Ammon's horn (tissue), 1 donor: ENCODE data around the gene EFNA4.

ENCODE experiments used
- DNase-seq: peaks from one replicate; pipeline ENCODE4 v3.0.0-alpha.2; 2016; ENCODE audit warnings: low spot score

EFNA4 gene

DNA sequence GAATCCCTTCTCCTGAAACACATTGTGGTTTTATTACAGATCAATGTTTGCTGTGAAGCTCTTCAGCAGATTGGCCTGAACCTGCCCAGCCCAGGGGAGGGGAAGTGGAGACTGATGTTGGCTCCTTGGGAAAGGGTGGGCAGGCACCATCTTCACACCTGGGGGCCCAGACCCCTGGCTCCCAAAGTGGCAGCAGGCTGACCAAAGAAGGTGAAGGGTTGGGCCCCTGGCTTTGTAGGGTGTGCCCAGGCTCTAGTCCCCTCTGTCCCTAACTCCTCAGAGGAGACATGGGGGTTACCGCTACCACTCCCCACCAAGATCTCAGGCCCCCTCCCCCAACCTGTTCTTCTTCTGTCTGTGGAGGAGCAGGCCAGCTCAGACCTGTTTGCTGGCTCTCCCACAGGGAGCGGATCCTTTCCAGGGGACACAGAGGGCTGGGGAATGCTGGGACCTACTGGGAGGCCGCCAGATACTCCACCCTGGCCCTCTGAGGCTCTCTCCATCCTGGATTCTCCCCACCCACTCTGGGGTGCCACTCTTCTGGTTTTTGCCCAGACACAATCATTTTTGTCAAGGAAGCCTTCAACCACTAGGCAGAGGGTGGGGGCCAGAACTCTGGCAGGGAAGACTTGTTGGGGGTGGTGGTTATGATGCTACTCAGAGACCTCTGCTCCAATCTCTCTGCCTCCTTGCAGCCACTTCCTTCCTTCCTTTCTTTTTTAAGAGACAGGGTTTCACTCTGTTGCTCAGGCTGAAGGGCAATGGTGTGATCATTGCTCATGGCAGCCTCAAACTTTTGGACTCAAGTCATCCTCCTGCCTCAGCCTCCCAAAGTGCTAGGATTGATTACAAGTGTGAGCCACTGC is 10.1 kb downstream of the EFNA4 start:
- DNase-seq, result no peak

- DNase-seq, result no peak
Observed at GRCh38 chr1:155075535-155075934, 12.0 kb downstream of the EFNA4 start.

DNA sequence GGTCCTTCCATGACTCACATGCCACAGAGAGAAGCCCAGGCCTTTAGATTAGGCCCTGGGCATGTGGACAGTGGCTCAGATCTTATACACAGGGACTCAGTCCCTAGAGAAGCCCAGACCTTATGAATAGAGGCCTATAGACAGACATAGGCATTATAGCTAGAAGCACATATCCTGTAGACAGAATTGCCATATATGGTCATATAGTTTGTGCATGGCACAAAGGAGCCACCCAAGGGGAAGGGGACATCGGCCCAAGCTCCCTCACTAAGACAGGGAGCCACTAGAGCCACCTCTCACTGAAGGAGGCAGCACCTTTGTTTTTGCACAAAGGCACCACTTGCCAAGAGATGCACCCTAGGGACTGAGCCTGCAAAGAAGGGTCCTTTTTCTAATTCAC is 12.8 kb downstream of the EFNA4 start:
- no peak for DNase-seq

DNA sequence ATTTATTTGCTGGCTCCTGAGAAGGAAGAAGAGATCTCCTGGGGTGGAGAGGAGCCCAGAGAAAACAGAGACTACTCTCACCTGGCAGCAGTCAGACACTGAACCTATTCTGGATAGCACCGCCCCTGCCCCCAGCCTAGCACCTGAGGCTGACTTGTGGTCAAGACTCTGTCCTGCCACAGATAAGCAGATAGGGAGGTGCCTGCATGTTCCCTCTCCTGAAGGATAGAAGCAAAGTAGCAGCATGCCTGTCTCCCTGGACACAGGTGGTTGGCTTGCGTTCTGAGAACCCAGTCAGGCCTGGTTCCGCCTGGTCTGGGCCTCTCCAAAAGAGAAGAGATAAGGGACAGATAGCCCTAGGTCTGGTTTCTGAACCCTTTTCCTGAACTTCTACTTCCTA is 13.8 kb downstream of the EFNA4 start:
- DNase-seq, result no peak

- DNase-seq, result no peak
Observed at GRCh38 chr1:155077758-155078445, 14.4 kb downstream of the EFNA4 start.

DNA sequence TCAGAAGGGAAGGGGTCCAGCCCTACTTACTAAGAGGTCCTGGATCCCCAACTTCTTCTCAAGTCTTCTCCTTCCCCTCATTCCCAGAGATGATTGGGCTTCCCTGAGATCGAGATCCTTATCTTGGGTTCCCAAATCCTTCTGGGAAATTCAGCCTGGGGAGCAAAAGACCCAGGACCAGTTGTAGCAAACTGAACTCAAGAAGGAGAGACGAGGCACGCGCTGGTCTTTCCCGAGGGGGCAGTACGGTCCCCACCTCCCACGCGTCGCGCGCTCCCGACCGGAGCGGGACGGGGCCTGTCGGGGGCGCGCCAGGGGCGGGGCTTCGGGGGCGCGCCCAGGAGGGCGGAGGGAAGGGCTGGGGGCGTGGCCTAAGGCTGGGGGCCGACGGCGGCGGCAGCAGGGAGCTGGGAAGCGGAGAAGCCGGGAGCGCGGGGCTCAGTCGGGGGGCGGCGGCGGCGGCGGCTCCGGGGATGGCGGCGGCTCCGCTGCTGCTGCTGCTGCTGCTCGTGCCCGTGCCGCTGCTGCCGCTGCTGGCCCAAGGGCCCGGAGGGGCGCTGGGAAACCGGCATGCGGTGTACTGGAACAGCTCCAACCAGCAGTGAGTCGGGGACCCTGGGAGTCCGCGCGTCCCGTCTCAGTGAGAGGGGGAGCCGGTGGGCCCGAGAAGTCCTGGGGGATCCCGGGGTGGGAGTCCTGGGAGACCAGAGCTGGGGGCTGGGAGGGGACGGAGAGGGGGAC is 15.1 kb downstream of the EFNA4 start, which contains the start of gene EFNA3:
Gene EFNA3, plus strand, starts transcription at position 369 of the 741 bp plus-strand sequence. Its CDS starts 105 bp downstream, at position 474.
- DNase-seq, result peak; percentile 78

DNA sequence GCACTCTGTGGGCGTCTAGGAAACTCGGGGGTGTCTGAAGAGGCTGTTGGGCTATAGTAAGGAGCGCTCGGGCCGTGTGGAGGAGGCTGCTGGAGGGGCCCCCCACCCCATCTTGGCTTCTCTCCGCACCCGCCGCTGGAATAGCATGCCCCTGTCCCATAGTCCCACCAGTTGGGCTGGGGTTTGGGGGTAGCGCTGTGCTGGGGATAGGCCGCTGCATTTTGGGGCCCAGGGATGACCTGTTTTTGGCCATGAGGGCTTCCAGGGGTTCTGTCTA is 15.6 kb downstream of the EFNA4 start:
- DNase-seq, result no peak

- DNase-seq, result no peak
Observed at GRCh38 chr1:155079487-155080311, 16.2 kb downstream of the EFNA4 start.

- no peak for DNase-seq
Observed at GRCh38 chr1:155080312-155081228, 17.0 kb downstream of the EFNA4 start.

DNA sequence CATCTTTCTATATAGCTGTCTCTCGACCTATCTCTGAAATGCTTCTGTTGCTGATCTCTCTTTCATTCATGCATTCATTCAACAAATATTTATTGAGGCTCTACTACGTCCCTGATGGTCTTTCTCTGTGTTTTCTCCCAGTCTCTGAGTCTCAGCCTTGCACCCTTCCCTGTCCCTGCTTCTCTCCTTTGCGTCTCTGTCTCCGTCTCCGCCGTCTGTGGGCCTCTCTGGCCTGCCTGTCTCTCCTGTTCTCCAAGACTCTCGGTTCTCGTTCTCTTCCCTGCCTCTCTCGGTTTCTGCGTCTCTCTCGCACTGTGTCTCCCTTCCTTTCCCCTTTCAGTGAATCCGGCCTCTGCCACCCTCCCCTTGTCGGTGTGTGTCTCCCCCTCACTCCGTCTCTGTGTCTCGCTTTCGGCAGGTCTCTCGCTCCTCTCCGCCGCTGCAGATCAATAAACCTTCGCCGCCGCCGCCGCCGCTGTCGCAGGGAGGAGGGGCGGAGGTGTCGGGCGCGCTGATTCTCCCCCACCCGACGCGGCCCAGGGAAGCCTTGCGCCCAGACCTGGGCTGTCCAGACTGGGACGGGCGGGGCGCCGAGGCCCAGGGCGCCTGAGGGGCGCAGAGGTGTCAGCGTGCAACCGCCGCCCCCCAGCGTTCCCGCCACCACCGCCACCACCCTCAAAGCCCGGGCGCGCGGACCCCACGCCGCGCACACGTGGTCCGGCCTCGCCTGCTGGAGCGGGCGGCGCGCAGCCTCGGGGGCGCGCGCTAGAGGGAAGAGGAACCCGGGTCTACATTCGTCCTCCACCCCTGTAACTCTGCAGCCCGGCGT is 18.1 kb downstream of the EFNA4 start:
- DNase-seq, result no peak

GRCh38 chr1:155082301-155083051 is 18.9 kb downstream of the EFNA4 start:
- no peak for DNase-seq

DNA sequence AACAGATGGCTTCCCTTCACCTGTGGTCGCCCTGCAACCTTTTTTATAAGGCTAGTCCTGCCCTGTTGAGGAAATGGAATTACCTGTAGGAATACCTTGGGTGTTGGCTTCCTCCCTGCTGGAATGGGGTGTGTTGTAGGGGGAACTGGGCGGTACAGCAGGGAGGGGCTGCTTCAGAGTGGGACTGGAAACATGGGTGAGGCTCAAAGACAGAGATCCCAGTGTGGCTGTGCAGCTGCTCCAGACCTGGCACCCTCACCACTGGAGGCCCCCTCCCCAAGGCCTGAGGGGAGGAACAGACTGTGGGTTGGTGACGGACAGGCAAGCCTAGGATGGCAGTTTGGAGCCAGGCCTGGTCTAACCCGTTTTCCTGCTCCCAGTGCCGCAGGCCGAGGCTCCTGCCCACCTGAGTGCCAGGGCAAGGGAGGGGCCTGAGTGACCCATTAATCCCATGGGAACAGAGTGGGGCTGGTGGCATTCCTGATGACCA is 19.6 kb downstream of the EFNA4 start:
- no peak for DNase-seq

GRCh38 chr1:155083865-155084721 is 20.6 kb downstream of the EFNA4 start:
- DNase-seq, result peak; percentile 66

- DNase-seq, result peak; percentile 97
Observed at GRCh38 chr1:155084722-155085503, 21.4 kb downstream of the EFNA4 start.

DNA sequence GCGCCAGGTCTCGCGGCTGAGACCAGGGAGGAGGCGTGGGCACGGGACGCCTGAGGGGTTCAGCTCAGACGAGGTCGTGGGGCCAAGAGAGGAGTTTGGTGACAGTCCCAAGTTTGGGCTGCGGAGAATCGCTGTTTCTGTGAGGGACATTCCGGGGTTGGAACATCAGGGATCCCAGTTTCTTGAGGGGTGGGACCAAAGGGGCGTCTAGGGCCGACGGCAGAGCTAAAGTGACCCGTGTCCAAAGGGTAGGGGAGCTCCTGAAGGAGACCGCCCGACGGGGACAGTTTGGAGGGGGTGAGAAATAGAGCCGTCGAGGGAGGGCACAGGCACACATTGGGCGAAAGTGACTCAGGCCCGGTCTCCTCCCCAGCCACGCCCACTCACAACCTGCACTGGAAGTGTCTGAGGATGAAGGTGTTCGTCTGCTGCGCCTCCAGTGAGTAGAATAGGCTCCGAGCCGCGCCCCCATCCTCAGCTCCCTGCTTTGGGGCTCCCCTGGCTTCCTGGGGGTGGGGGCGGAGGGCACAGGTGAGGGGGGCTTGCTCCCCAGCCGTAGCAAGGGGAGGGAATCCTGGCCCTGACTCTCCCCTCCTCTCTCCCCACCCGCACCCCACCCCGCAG is 22.1 kb downstream of the EFNA4 start:
- DNase-seq, result no peak

- DNase-seq, result peak; percentile 72
Observed at GRCh38 chr1:155086128-155086741, 22.7 kb downstream of the EFNA4 start.
